ENCODE measurements around the gene RNF181.

Gene RNF181

GRCh38 chr2:85594715-85595300 is 737 bp upstream of the RNF181 start:
- no peak for DNase-seq (ENCODE audit: low read depth in 1 of 2, low spot score in 1 of 2)
- H3K4me3 ChIP-seq (replicated peaks; ENCODE audit: insufficient read depth, low read length) = peak overlapping the region; percentile 88
- no peaks in the 10 kb centered on the region for H3K27me3 ChIP-seq (ENCODE audit: insufficient read depth, poor library complexity, severe bottlenecking)
- peak overlapping the region; percentile 84 for H3K27ac ChIP-seq (replicated peaks)
- no peak for TF ChIP-seq POLR2AphosphoS5 (IDR thresholded peaks at IDR 0.05; ENCODE audit: low read depth)
- no peak for TF ChIP-seq REST (IDR thresholded peaks at IDR 0.05; ENCODE audit: insufficient replicate concordance, low read depth)
- no peak for TF ChIP-seq SPI1 (IDR thresholded peaks at IDR 0.05; ENCODE audit: borderline replicate concordance, low read depth)
- no peak for TF ChIP-seq CTCF (IDR thresholded peaks at IDR 0.05; ENCODE audit: insufficient read depth, low read length)
- no peak for TF ChIP-seq GABPA (IDR thresholded peaks at IDR 0.05; ENCODE audit: low read depth)

GRCh38 chr2:85596026-85596333 is 435 bp downstream of the RNF181 start:
- TF ChIP-seq REST (IDR thresholded peaks at IDR 0.05; ENCODE audit: insufficient replicate concordance, low read depth) (no peak), SPI1 (IDR thresholded peaks at IDR 0.05; ENCODE audit: borderline replicate concordance, low read depth) (no peak), CTCF (IDR thresholded peaks at IDR 0.05; ENCODE audit: insufficient read depth, low read length) (no peak), POLR2AphosphoS5 (IDR thresholded peaks at IDR 0.05; ENCODE audit: low read depth) (no peak), GABPA (IDR thresholded peaks at IDR 0.05; ENCODE audit: low read depth) (no peak)
- Histone ChIP-seq H3K4me3 (replicated peaks; ENCODE audit: insufficient read depth, low read length) (peak overlapping the region; percentile 88), H3K27ac (replicated peaks) (peak overlapping the region; percentile 84), H3K27me3 (ENCODE audit: insufficient read depth, poor library complexity, severe bottlenecking) (no peaks in the 10 kb centered on the region)
- DNase-seq (ENCODE audit: low read depth in 1 of 2, low spot score in 1 of 2) = no peak

- no peaks in the 10 kb centered on the region for H3K27me3 ChIP-seq (ENCODE audit: insufficient read depth, poor library complexity, severe bottlenecking)
- TF ChIP-seq GABPA (IDR thresholded peaks at IDR 0.05; ENCODE audit: low read depth) (no peak), REST (IDR thresholded peaks at IDR 0.05; ENCODE audit: insufficient replicate concordance, low read depth) (no peak), SPI1 (IDR thresholded peaks at IDR 0.05; ENCODE audit: borderline replicate concordance, low read depth) (no peak), POLR2AphosphoS5 (IDR thresholded peaks at IDR 0.05; ENCODE audit: low read depth) (no peak), CTCF (IDR thresholded peaks at IDR 0.05; ENCODE audit: insufficient read depth, low read length) (no peak)
- no peak overlapping the region for H3K27ac ChIP-seq (replicated peaks)
- H3K4me3 ChIP-seq (replicated peaks; ENCODE audit: insufficient read depth, low read length) = peak overlapping the region; percentile 88
- no peak for DNase-seq (ENCODE audit: low read depth in 1 of 2, low spot score in 1 of 2)
Observed at GRCh38 chr2:85596486-85597143, 1.1 kb downstream of the RNF181 start.
